ENCODE results near the gene TNPO1.

GRCh38 chr5:72770266-72770665 lies 46.2 kb upstream of the TNPO1 start:
- TF ChIP-seq CTCF (conservative IDR thresholded peaks at IDR 0.05; ENCODE audit: low read depth, low read length) (no peak), EZH2 (IDR thresholded peaks at IDR 0.05; ENCODE audit: borderline replicate concordance, low read depth, low read length, poor library complexity, severe bottlenecking) (no peak)
